HepG2 (cell line): ENCODE data around the gene PPP1R18. TPM values are rescaled to one million over a fixed set of nuclear protein-coding genes. Genes with fewer than 3 reads are reported as not detected.

Experiments used
- CREB1 ChIP-seq, 2 experiments: fragments of 450-650 bp in 1 of 2; IDR thresholded peaks; 2 replicates each; pipeline ENCODE4 v1.6.1; 2016 to 2017; ENCODE audit warnings: control low read depth in 1 of 2, mild to moderate bottlenecking in 1 of 2, missing compliant biosample characterization in 1 of 2, missing genetic modification characterization in 1 of 2
- ELF3 ChIP-seq: IDR thresholded peaks from 2 replicates; pipeline ENCODE4 v1.6.1; 2016; ENCODE audit warnings: missing genetic modification reagents, missing compliant biosample characterization
- FLYWCH1 ChIP-seq: sonication (generic); formaldehyde crosslinking; IDR thresholded peaks from 2 replicates; pipeline ENCODE4 v1.8.1; 2023; ENCODE audit warnings: mild to moderate bottlenecking, missing genetic modification reagents
- MTA1 ChIP-seq: sonication (generic); formaldehyde crosslinking; IDR thresholded peaks from 2 replicates; pipeline ENCODE4 v1.4.0; 2020; ENCODE audit warnings: missing genetic modification reagents, mild to moderate bottlenecking, borderline replicate concordance
- RAD21 ChIP-seq: fragments of 450-650 bp; formaldehyde crosslinking; IDR thresholded peaks from 2 replicates; pipeline ENCODE4 v1.5.0; 2020; ENCODE audit warnings: mild to moderate bottlenecking
- RELA ChIP-seq: sonication (generic); formaldehyde crosslinking; IDR thresholded peaks from 2 replicates; pipeline ENCODE4 v1.4.0; 2020; ENCODE audit warnings: missing genetic modification reagents
- SYNCRIP ChIP-seq: fragments of 200-400 bp; formaldehyde crosslinking; IDR thresholded peaks from 2 replicates; pipeline ENCODE4 v1.6.1; 2018; ENCODE audit warnings: mild to moderate bottlenecking, low read depth, low read length; ENCODE audit not compliant: insufficient read depth
- TBX3 ChIP-seq: fragments of 450-650 bp; IDR thresholded peaks from 2 replicates; pipeline ENCODE4 v1.6.1; 2017; ENCODE audit warnings: antibody characterized with exemption, mild to moderate bottlenecking, inconsistent platforms, borderline replicate concordance
- ZNF263 ChIP-seq: sonication (generic); formaldehyde crosslinking; IDR thresholded peaks from 2 replicates; pipeline ENCODE4 v1.4.0; 2020; ENCODE audit warnings: missing genetic modification reagents
- ZSCAN30 ChIP-seq: sonication (generic); formaldehyde crosslinking; IDR thresholded peaks from 2 replicates; pipeline ENCODE4 v1.5.0; 2020; ENCODE audit warnings: mild to moderate bottlenecking, missing genetic modification reagents
- polyA plus RNA-seq, 8 experiments: library from polyadenylated mRNA; depleted of rRNA in 3 of 8; stranded (reverse) in 7 of 8; unstranded in 1 of 8; fragments of >200 nt; fragmentation: Illumina TruSeq in 4 of 8; extraction: Trizol in 4 of 8; gene quantifications; 2 replicates each; pipeline versions ENCODE4 v1.2.1 to v1.2.3, GENCODE V29; 2011 to 2016; ENCODE audit warnings: low read depth in 4 of 8, missing spikeins in 1 of 8, mixed read lengths in 1 of 8; ENCODE audit not compliant: insufficient read depth in 1 of 8
- total RNA-seq, 5 experiments: library from RNA; depleted of rRNA; stranded (reverse); fragments of >200 nt; fragmentation: Illumina TruSeq; extraction: Trizol; gene quantifications; 2 replicates each; pipeline ENCODE4 v1.2.3, GENCODE V29; 2016; ENCODE audit warnings: low read depth in 1 of 5
- TF ChIP-seq, protein P1 (sequence below): sonication (generic); formaldehyde crosslinking; IDR thresholded peaks from 2 replicates; pipeline ENCODE4 v1.4.0; 2020; ENCODE audit warnings: missing genetic modification reagents
- TF ChIP-seq, protein P2 (sequence below): sonication (generic); formaldehyde crosslinking; IDR thresholded peaks from 2 replicates; pipeline ENCODE4 v1.8.0; 2022; ENCODE audit warnings: missing genetic modification reagents, mild to moderate bottlenecking, moderate library complexity, borderline replicate concordance
- TF ChIP-seq, protein P3 (sequence below): sonication (generic); formaldehyde crosslinking; IDR thresholded peaks from 2 replicates; pipeline ENCODE4 v1.4.0; 2020; ENCODE audit warnings: missing genetic modification reagents
- TF ChIP-seq, protein P4 (sequence below): sonication (generic); formaldehyde crosslinking; IDR thresholded peaks from 2 replicates; pipeline ENCODE4 v1.4.0; 2020; ENCODE audit warnings: missing genetic modification reagents, borderline replicate concordance

Gene PPP1R18
- total and polyA plus RNA-seq, 2 of the 13 experiments (the other 11 are each of a cell fraction or from before 2014, with no cell fraction given): 4.9 to 9.2 TPM

DNA sequence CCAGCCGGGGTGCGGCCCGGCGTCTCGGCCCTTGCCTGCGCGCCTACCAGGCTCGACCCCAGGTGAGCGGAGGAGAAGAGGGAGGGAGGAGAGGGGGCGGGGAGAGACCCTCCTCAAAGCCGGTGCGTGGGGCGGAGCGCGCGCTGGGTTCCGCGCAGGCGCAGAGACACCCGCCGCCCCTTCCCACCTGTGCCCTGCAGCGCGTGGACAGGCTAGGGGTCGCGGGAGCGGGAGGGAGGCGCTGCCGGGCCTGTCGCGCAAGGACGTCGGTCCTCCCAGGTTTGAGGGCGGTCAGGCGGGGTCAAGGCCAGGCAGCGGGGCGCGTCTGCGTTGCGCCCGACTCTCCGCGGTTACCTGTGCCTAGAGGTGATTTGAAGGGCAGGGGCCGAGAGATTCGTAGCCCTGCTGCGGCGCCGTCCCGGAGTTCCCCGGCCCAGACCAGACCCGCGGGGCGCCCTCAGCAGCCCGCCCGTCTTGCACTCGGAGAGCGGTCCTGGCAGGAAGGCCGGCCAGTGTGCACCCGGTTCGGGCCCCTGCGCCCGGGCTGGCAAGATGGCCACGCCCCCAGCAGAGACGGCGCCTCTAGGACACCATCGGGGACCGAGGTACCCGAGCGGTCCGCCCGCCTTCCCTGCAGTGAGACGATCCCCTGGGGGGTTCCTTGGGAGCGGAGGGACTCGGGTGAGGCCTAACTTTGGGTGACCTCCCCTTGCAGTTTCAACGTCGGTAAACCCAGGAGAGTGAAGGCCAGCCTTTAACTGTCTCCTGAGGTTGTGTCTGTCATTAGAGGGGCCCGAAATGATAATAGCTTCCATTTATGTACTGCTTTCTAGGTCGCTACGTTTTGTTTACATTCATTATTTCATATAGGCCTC is 39.0 kb downstream of the PPP1R18 start (continued):
- TF ChIP-seq, protein P1, sequence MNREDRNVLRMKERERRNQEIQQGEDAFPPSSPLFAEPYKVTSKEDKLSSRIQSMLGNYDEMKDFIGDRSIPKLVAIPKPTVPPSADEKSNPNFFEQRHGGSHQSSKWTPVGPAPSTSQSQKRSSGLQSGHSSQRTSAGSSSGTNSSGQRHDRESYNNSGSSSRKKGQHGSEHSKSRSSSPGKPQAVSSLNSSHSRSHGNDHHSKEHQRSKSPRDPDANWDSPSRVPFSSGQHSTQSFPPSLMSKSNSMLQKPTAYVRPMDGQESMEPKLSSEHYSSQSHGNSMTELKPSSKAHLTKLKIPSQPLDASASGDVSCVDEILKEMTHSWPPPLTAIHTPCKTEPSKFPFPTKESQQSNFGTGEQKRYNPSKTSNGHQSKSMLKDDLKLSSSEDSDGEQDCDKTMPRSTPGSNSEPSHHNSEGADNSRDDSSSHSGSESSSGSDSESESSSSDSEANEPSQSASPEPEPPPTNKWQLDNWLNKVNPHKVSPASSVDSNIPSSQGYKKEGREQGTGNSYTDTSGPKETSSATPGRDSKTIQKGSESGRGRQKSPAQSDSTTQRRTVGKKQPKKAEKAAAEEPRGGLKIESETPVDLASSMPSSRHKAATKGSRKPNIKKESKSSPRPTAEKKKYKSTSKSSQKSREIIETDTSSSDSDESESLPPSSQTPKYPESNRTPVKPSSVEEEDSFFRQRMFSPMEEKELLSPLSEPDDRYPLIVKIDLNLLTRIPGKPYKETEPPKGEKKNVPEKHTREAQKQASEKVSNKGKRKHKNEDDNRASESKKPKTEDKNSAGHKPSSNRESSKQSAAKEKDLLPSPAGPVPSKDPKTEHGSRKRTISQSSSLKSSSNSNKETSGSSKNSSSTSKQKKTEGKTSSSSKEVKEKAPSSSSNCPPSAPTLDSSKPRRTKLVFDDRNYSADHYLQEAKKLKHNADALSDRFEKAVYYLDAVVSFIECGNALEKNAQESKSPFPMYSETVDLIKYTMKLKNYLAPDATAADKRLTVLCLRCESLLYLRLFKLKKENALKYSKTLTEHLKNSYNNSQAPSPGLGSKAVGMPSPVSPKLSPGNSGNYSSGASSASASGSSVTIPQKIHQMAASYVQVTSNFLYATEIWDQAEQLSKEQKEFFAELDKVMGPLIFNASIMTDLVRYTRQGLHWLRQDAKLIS: 0 out of 2 replicates have a peak, but pooled peaks have one; percentile 67
- TF ChIP-seq SYNCRIP: no peak
- peak; percentile 92 for TF ChIP-seq ZNF263 (CRISPR knock-in tag)
- TF ChIP-seq CREB1 (IDR thresholded peaks at IDR 0.05): no peak
- no peak for TF ChIP-seq CREB1 (CRISPR knock-in tag; IDR thresholded peaks at IDR 0.05)
- peak; percentile 38 for TF ChIP-seq ELF3 (CRISPR knock-in tag)
- peak; percentile 77; the same call in 1 of the 2 replicates for TF ChIP-seq RELA (CRISPR knock-in tag)
- TF ChIP-seq, protein P2, sequence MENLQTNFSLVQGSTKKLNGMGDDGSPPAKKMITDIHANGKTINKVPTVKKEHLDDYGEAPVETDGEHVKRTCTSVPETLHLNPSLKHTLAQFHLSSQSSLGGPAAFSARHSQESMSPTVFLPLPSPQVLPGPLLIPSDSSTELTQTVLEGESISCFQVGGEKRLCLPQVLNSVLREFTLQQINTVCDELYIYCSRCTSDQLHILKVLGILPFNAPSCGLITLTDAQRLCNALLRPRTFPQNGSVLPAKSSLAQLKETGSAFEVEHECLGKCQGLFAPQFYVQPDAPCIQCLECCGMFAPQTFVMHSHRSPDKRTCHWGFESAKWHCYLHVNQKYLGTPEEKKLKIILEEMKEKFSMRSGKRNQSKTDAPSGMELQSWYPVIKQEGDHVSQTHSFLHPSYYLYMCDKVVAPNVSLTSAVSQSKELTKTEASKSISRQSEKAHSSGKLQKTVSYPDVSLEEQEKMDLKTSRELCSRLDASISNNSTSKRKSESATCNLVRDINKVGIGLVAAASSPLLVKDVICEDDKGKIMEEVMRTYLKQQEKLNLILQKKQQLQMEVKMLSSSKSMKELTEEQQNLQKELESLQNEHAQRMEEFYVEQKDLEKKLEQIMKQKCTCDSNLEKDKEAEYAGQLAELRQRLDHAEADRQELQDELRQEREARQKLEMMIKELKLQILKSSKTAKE (CRISPR knock-in tag): peak; percentile 93
- TF ChIP-seq RAD21 (CRISPR knock-in tag): peak; percentile 59
- TF ChIP-seq, protein P3, sequence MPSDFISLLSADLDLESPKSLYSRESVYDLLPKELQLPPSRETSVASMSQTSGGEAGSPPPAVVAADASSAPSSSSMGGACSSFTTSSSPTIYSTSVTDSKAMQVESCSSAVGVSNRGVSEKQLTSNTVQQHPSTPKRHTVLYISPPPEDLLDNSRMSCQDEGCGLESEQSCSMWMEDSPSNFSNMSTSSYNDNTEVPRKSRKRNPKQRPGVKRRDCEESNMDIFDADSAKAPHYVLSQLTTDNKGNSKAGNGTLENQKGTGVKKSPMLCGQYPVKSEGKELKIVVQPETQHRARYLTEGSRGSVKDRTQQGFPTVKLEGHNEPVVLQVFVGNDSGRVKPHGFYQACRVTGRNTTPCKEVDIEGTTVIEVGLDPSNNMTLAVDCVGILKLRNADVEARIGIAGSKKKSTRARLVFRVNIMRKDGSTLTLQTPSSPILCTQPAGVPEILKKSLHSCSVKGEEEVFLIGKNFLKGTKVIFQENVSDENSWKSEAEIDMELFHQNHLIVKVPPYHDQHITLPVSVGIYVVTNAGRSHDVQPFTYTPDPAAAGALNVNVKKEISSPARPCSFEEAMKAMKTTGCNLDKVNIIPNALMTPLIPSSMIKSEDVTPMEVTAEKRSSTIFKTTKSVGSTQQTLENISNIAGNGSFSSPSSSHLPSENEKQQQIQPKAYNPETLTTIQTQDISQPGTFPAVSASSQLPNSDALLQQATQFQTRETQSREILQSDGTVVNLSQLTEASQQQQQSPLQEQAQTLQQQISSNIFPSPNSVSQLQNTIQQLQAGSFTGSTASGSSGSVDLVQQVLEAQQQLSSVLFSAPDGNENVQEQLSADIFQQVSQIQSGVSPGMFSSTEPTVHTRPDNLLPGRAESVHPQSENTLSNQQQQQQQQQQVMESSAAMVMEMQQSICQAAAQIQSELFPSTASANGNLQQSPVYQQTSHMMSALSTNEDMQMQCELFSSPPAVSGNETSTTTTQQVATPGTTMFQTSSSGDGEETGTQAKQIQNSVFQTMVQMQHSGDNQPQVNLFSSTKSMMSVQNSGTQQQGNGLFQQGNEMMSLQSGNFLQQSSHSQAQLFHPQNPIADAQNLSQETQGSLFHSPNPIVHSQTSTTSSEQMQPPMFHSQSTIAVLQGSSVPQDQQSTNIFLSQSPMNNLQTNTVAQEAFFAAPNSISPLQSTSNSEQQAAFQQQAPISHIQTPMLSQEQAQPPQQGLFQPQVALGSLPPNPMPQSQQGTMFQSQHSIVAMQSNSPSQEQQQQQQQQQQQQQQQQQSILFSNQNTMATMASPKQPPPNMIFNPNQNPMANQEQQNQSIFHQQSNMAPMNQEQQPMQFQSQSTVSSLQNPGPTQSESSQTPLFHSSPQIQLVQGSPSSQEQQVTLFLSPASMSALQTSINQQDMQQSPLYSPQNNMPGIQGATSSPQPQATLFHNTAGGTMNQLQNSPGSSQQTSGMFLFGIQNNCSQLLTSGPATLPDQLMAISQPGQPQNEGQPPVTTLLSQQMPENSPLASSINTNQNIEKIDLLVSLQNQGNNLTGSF (CRISPR knock-in tag): peak; percentile 82
- no peak; the same call in 1 of the 2 replicates for TF ChIP-seq TBX3
- 0 out of 2 replicates have a peak, but pooled peaks have one; percentile 27 for TF ChIP-seq FLYWCH1
- TF ChIP-seq MTA1: peak; percentile 97; the same call in 1 of the 2 replicates
- TF ChIP-seq ZSCAN30: 0 out of 2 replicates have a peak, but pooled peaks have one; percentile 14
- TF ChIP-seq, protein P4, sequence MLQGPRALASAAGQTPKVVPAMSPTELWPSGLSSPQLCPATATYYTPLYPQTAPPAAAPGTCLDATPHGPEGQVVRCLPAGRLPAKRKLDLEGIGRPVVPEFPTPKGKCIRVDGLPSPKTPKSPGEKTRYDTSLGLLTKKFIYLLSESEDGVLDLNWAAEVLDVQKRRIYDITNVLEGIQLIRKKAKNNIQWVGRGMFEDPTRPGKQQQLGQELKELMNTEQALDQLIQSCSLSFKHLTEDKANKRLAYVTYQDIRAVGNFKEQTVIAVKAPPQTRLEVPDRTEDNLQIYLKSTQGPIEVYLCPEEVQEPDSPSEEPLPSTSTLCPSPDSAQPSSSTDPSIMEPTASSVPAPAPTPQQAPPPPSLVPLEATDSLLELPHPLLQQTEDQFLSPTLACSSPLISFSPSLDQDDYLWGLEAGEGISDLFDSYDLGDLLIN (CRISPR knock-in tag): peak; percentile 93; the same call in 1 of the 2 replicates
